PC-3 (cell line): Measurements from ENCODE around the gene CDH12. TPM values are rescaled to one million over a fixed set of nuclear protein-coding genes. Genes with fewer than 3 reads are reported as not detected.

ENCODE experiments used
- ATAC-seq: fragments of 200-7000 bp; cut with Tn5 transposase; 2 replicates; pipeline ENCODE4 v1.9.1; 2020; ENCODE audit warnings: mild to moderate bottlenecking, moderate library complexity
- BruUV-seq: library from RNA; stranded (reverse); fragments of 400-500 nt; replicated peaks from 2 replicates; lab custom pipeline; 2021; lab: Mats Ljungman, UMichigan
- CTCF ChIA-PET: fragments of 300-600 bp; sonication (Branson Sonifier 250); formaldehyde crosslinking; loops from one replicate; lab custom pipeline; 2022; ENCODE audit warnings: antibody characterized with exemption; lab: Charles Lee
- POLR2A ChIA-PET: fragments of 300-600 bp; sonication (Branson Sonifier 250); formaldehyde crosslinking; loops from one replicate; lab custom pipeline; 2022; ENCODE audit warnings: antibody characterized with exemption; ENCODE audit not compliant: unreplicated experiment; lab: Charles Lee
- DNase-seq: peaks from one replicate; pipeline ENCODE4 v3.0.0-alpha.2; 2015
- H2AFZ ChIP-seq: fragments of 300-600 bp; sonication (generic); 2 replicates; pipeline ENCODE4 v1.6.0; 2016; ENCODE audit warnings: antibody characterized with exemption, low read length
- H3F3A ChIP-seq: fragments of 300-600 bp; sonication (generic); one replicate; pipeline ENCODE4 v1.6.0; 2017; ENCODE audit warnings: antibody characterized with exemption, low read length, control low read depth, mild to moderate bottlenecking; ENCODE audit not compliant: unreplicated experiment
- H3K27ac ChIP-seq: fragments of 300-600 bp; sonication (generic); 2 replicates; pipeline ENCODE4 v1.5.1; 2016; ENCODE audit warnings: mild to moderate bottlenecking, low read length
- H3K27me3 ChIP-seq: fragments of 300-600 bp; sonication (generic); 2 replicates; pipeline ENCODE4 v1.6.1; 2016; ENCODE audit warnings: low read length, mixed read lengths
- H3K36me3 ChIP-seq: fragments of 300-600 bp; sonication (generic); 2 replicates; pipeline ENCODE4 v1.6.1; 2016; ENCODE audit warnings: low read depth, mixed run types, low read length, mixed read lengths
- H3K4me1 ChIP-seq: fragments of 300-600 bp; sonication (generic); 2 replicates; pipeline ENCODE4 v1.5.1; 2016; ENCODE audit warnings: low read length; ENCODE audit not compliant: insufficient read depth
- H3K4me2 ChIP-seq: fragments of 300-600 bp; sonication (generic); 2 replicates; pipeline ENCODE4 v1.6.0; 2016; ENCODE audit warnings: low read length
- H3K4me3 ChIP-seq: fragments of 300-600 bp; sonication (generic); 2 replicates; pipeline ENCODE4 v1.5.1; 2016; ENCODE audit warnings: mild to moderate bottlenecking, low read length, mixed read lengths
- H3K79me2 ChIP-seq: fragments of 300-600 bp; sonication (generic); 2 replicates; pipeline ENCODE4 v1.6.1; 2017; ENCODE audit warnings: low read length, mixed read lengths
- H3K9ac ChIP-seq: fragments of 300-600 bp; sonication (generic); 2 replicates; pipeline ENCODE4 v1.6.0; 2016; ENCODE audit warnings: mild to moderate bottlenecking, low read length
- H3K9me2 ChIP-seq: fragments of 300-600 bp; sonication (generic); replicated peaks from 2 replicates; pipeline ENCODE4 v1.6.1; 2016; ENCODE audit warnings: mixed run types, low read length, mixed read lengths
- H3K9me3 ChIP-seq: fragments of 300-600 bp; sonication (generic); 2 replicates; pipeline ENCODE4 v1.6.1; 2016; ENCODE audit warnings: low read length, mixed read lengths
- H4K20me1 ChIP-seq: fragments of 300-600 bp; sonication (generic); 2 replicates; pipeline ENCODE4 v1.6.1; 2016; ENCODE audit warnings: low read length, mixed read lengths
- CTCF ChIP-seq: fragments of 300-600 bp; sonication (generic); conservative IDR thresholded peaks from 2 replicates; pipeline ENCODE4 v1.5.1; 2017; ENCODE audit warnings: antibody characterized with exemption, low read depth, mild to moderate bottlenecking, low read length
- EZH2 ChIP-seq: fragments of 300-600 bp; sonication (generic); IDR thresholded peaks from one replicate; pipeline ENCODE4 v1.6.1; 2017; ENCODE audit warnings: antibody characterized with exemption, mild to moderate bottlenecking, low read length; ENCODE audit not compliant: unreplicated experiment
- EZH2phosphoT487 ChIP-seq: fragments of 300-600 bp; sonication (generic); IDR thresholded peaks from 2 replicates; pipeline ENCODE4 v1.6.1; 2018; ENCODE audit warnings: mild to moderate bottlenecking, antibody characterized with exemption, low read length, borderline replicate concordance
- intact Hi-C: fragments of 100-400 bp; cut with micrococcal nuclease; formaldehyde crosslinking; loops from 2 replicates; pipeline ENCODE4 v1.9.0; 2023
- total RNA-seq: library from RNA; depleted of rRNA; stranded (reverse); fragments of >200 nt; gene quantifications from 2 replicates; pipeline ENCODE4 v1.2.3, GENCODE V29; 2014

CDH12 gene
- total RNA-seq, 1 experiment from 2014 or later = 0.44 TPM

- H3K27me3 ChIP-seq = peaks cover 17% of the 10 kb centered on the region; the same call in 1 of the 2 replicates
- no peaks in the 10 kb centered on the region for H3K36me3 ChIP-seq
- H3K9ac ChIP-seq = no peak overlapping the region
- TF ChIP-seq EZH2phosphoT487 (no peak), EZH2 (no peak), CTCF (no peak)
- BruUV-seq = no TSS peak
- intact Hi-C loops = loop anchor here (10.0 kb wide), 1 partner anchor 611 kb away; no protein-coding TSS in a partner anchor
- no peaks in the 10 kb centered on the region for H3K9me3 ChIP-seq
- H3K79me2 ChIP-seq = no peaks in the 10 kb centered on the region
- no peak overlapping the region for H3K27ac ChIP-seq
- CTCF ChIA-PET = no interaction called here
- peaks cover 12% of the 10 kb centered on the region; the same call in 1 of the 2 replicates for H3K4me1 ChIP-seq
- POLR2A ChIA-PET = no interaction called here
- no peaks in the 10 kb centered on the region for H4K20me1 ChIP-seq
- H3K4me3 ChIP-seq = no peak overlapping the region
- DNase-seq (no peak), ATAC-seq (no peak)
- no peaks in the 10 kb centered on the region for H3K9me2 ChIP-seq
- H3K4me2 ChIP-seq = no peak overlapping the region
- no peaks in the 10 kb centered on the region for H3F3A ChIP-seq
- H2AFZ ChIP-seq = no peak overlapping the region
Measured at GRCh38 chr5:22855824-22856223, 2.7 kb upstream of the CDH12 start.

GRCh38 chr5:22850981-22851380 lies 2.2 kb downstream of the CDH12 start:
- intact Hi-C loops = loop anchor here (5.0 to 10.0 kb wide), 2 partner anchors 69 to 606 kb away; no protein-coding TSS in a partner anchor
- ATAC-seq = no peak; the same call in 1 of the 2 replicates
- no peak overlapping the region for H2AFZ ChIP-seq

More at GRCh38 chr5:22850981-22851380, 2.2 kb downstream of the CDH12 start:
- no peak for TF ChIP-seq EZH2
- no peak for TF ChIP-seq EZH2phosphoT487
- TF ChIP-seq CTCF = no peak
- Histone ChIP-seq H3K9me3 (peaks cover 3% of the 10 kb centered on the region; the same call in 1 of the 2 replicates), H3K4me1 (peaks cover 12% of the 10 kb centered on the region; the same call in 1 of the 2 replicates), H3K27me3 (peaks cover 17% of the 10 kb centered on the region; the same call in 1 of the 2 replicates), H3K27ac (no peak overlapping the region), H3K4me2 (no peak overlapping the region), H3K79me2 (no peaks in the 10 kb centered on the region), H3K9ac (no peak overlapping the region), H4K20me1 (no peaks in the 10 kb centered on the region), H3K9me2 (no peaks in the 10 kb centered on the region), H3F3A (no peaks in the 10 kb centered on the region), H3K36me3 (no peaks in the 10 kb centered on the region), H3K4me3 (no peak overlapping the region)
- ChIA-PET CTCF (no interaction called here), POLR2A (interaction anchor here (0.6 kb wide), 1 partner anchor 1028 kb away, joined by 8 read pairs; no protein-coding TSS in a partner anchor)
- BruUV-seq = no TSS peak
- DNase-seq = no peak
